Lung (tissue), 12 donors: ENCODE measurements around the gene MRTFB. TPM values are rescaled to one million over a fixed set of nuclear protein-coding genes. Genes with fewer than 3 reads are reported as not detected.

Source experiments
- ATAC-seq: fragments of 200-7000 bp; cut with Tn5 transposase; one replicate; pipeline ENCODE4 v1.9.1; 2020; ENCODE audit warnings: moderate number of reproducible peaks; ENCODE audit not compliant: insufficient read depth, low FRiP score
- DNase-seq, 3 donors: peaks; one replicate each; pipeline ENCODE4 v3.0.0-alpha.2; 2013 to 2017
- H3K27ac ChIP-seq, 2 donors: one replicate each; pipeline ENCODE4 v1.5.1; 2013; ENCODE audit warnings: mild to moderate bottlenecking in 2 of 2, moderate library complexity in 2 of 2, control low read depth in 1 of 2, inconsistent platforms in 1 of 2, low read depth in 1 of 2, low read length in 1 of 2
- H3K27me3 ChIP-seq, 3 donors: one replicate each; pipeline ENCODE4 v1.5.1; 2013; ENCODE audit warnings: low read length in 2 of 3; ENCODE audit not compliant: control insufficient read depth in 3 of 3, insufficient read depth in 3 of 3
- H3K36me3 ChIP-seq, 4 donors: one replicate each; pipeline ENCODE4 v1.5.1; 2013; ENCODE audit warnings: low read length in 4 of 4, mild to moderate bottlenecking in 1 of 4, moderate library complexity in 1 of 4; ENCODE audit not compliant: control insufficient read depth in 4 of 4, insufficient read depth in 4 of 4
- H3K4me1 ChIP-seq, 5 donors: one replicate each; pipeline ENCODE4 v1.5.1; 2013; ENCODE audit warnings: low read length in 5 of 5, mild to moderate bottlenecking in 2 of 5, moderate library complexity in 1 of 5; ENCODE audit not compliant: control insufficient read depth in 5 of 5, insufficient read depth in 5 of 5
- H3K4me3 ChIP-seq: one replicate; pipeline ENCODE4 v1.5.1; 2013; ENCODE audit warnings: mild to moderate bottlenecking, control low read depth, moderate library complexity
- H3K9ac ChIP-seq, 2 donors: one replicate each; pipeline ENCODE4 v1.5.1; 2013; ENCODE audit warnings: low read length in 2 of 2, control low read depth in 1 of 2; ENCODE audit not compliant: insufficient read depth in 1 of 2
- H3K9me3 ChIP-seq, 4 donors: one replicate each; pipeline ENCODE4 v1.5.1; 2013; ENCODE audit warnings: low read length in 3 of 4, mild to moderate bottlenecking in 1 of 4, moderate library complexity in 1 of 4; ENCODE audit not compliant: control insufficient read depth in 4 of 4, insufficient read depth in 3 of 4
- WGBS, 2 donors: extraction: QIAGEN DNeasy Blood & Tissue Kit; methylation state at CpG; one replicate each; pipeline ENCODE4 v1.1.7; 2013; 5-methylcytosine and 5-hydroxymethylcytosine counted together
- polyA plus RNA-seq, 2 donors: library from polyadenylated mRNA; stranded (reverse); fragments of 200-250 nt; gene quantifications; one replicate each; pipeline ENCODE4 v1.2.1, GENCODE V29; 2013
- total RNA-seq, 2 donors: library from RNA; depleted of rRNA in 1 of 2; stranded (reverse); fragments of >200 nt in 1 of 2; gene quantifications; one replicate each; pipeline ENCODE4 v1.2.1, GENCODE V29; 2014 to 2021
- TF ChIP-seq, protein P1 (sequence below): IDR thresholded peaks from 2 replicates; pipeline ENCODE4 v1.5.1; 2012; ENCODE audit warnings: mild to moderate bottlenecking; ENCODE audit errors: control extremely low read depth, extremely low read depth
- donor health status: control.
- donor health status: control.
- donor health status: Bipolar disorder and iron deficiency.
- donor health status: healthy.
- donor health status: DM: yes; HTN: yes; CAD: no.

Gene MRTFB
- total and polyA plus RNA-seq, 4 donors: 8.8 to 50.9 (median 27.8) TPM

DNA sequence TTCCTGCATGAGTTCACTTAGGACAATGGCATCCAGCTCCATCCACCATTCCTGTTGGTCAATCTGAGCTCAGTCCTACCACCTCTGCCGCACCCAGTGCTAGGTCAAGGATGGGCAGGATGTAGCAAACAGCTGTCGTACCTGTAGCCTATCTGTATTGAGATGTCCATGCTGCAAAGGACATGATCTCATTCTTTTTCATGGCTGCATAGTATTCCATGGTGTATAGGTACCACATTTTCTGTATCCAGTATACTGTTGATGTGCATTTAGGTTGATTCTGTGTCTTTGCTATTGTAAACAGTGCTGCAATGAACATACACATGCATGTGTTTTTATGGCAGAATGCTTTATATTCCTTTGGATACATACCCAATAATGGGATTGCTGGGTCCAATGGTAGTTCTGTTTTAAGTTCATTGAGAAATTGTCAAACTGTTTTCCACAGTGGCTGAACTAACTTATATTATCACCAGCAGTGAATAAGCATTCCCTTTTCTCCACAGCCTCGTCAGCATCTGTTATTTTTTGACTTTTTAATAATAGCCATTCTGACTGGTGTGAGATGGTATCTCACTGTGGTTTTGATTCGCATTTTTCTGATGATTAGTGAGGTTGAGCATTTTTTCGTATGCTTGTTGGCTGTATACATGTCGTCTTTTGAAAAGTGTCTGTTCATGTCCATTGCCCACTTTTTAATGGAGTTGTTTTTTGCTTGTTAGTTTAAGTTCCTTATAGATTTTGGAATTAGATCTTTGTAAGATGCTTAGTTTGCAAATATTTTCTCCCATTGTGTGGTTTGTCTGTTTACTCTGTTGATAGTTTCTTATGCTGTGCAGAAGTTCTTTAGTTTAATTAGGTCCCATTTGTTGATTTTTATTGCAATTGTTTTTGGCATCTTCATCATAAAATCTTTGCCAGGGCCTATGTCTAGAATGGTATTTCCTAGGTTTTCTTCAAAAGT, 7.2 kb upstream of the MRTFB start:
- Histone ChIP-seq H3K9ac (no peak overlapping the region), H3K9me3 (peaks cover 0 to 2% (median 0%) of the 10 kb centered on the region in 4 donors), H3K4me1 (no peaks in the 10 kb centered on the region), H3K27ac (no peak overlapping the region), H3K4me3 (no peak overlapping the region), H3K27me3 (no peaks in the 10 kb centered on the region), H3K36me3 (no peaks in the 10 kb centered on the region)
- WGBS, 2 donors: 92 to 98% methylated on average over 6 of the region's 6 CpGs
- TF ChIP-seq, protein P1, sequence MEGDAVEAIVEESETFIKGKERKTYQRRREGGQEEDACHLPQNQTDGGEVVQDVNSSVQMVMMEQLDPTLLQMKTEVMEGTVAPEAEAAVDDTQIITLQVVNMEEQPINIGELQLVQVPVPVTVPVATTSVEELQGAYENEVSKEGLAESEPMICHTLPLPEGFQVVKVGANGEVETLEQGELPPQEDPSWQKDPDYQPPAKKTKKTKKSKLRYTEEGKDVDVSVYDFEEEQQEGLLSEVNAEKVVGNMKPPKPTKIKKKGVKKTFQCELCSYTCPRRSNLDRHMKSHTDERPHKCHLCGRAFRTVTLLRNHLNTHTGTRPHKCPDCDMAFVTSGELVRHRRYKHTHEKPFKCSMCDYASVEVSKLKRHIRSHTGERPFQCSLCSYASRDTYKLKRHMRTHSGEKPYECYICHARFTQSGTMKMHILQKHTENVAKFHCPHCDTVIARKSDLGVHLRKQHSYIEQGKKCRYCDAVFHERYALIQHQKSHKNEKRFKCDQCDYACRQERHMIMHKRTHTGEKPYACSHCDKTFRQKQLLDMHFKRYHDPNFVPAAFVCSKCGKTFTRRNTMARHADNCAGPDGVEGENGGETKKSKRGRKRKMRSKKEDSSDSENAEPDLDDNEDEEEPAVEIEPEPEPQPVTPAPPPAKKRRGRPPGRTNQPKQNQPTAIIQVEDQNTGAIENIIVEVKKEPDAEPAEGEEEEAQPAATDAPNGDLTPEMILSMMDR: no peak
- ATAC-seq (no peak), DNase-seq (no peak)

DNA sequence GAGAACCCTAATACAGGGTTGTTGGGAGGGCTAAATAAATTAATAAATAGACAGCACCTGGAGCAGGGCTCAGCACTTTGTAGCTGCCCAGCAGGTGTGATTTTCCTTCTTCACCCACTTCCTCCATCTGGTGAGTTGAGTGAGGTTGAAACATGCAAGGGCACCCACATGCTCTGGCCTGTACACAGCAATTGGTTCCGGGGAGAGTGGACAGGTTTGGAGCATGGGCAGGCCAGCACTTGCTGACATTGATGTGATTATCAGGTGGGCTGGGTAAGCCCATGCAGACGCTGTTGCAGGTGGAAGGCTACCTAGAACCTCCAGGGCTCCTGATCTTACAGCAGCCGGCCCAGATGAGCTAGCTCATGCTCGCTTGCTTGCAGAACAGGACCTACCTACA, 1.3 kb upstream of the MRTFB start:
- DNase-seq (no peak), ATAC-seq (no peak)
- peaks cover 2 to 10% (median 5%) of the 10 kb centered on the region in 5 donors for H3K4me1 ChIP-seq
- WGBS, 2 donors: 97 to 98% methylated on average over 4 of the region's 4 CpGs
- no peaks in the 10 kb centered on the region for H3K36me3 ChIP-seq
- no peak overlapping the region for H3K27ac ChIP-seq
- TF ChIP-seq, protein P1: no peak
- H3K4me3 ChIP-seq: no peak overlapping the region
- no peaks in the 10 kb centered on the region for H3K27me3 ChIP-seq
- H3K9ac ChIP-seq: no peak overlapping the region
- no peaks in the 10 kb centered on the region for H3K9me3 ChIP-seq

DNA sequence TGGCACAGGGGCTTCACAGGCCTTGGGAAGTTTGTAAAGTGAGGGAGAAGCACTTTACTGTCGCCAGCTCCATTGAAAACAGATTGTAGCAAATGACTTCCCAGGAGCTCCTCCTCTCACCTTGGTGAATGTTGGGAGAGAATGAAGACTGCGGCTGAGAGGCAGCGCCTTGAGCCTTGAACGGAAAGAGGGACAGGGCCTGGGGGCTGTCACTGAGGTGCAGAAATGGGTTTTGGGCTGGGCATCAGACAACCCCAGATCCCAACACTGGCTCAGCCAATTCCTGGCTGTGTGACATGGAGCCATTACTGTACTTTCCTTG, 603 bp upstream of the MRTFB start:
- 78 to 98% methylated on average over 4 of the region's 4 CpGs for WGBS, 2 donors
- ATAC-seq (no peak), DNase-seq (no peak)

More for the DNA sequence above, 603 bp upstream of the MRTFB start:
- H3K27me3 ChIP-seq: no peaks in the 10 kb centered on the region
- H3K4me1 ChIP-seq: peaks cover 2 to 10% (median 5%) of the 10 kb centered on the region in 5 donors
- peak overlapping the region; percentile 5 to 82 for H3K9ac ChIP-seq
- H3K27ac ChIP-seq: peak overlapping the region; percentile 84 to 88
- no peaks in the 10 kb centered on the region for H3K9me3 ChIP-seq
- TF ChIP-seq, protein P1: no peak
- H3K36me3 ChIP-seq: no peaks in the 10 kb centered on the region
- H3K4me3 ChIP-seq: peak overlapping the region; percentile 84
